HG02588 (cell line): ENCODE results near the gene RAP1A.

Experiments
- ATAC-seq: cut with Tn5 transposase; IDR thresholded peaks from one replicate; pipeline ENCODE4 v1.9.1; 2021; ENCODE audit warnings: mild to moderate bottlenecking, moderate library complexity; ENCODE audit not compliant: unreplicated experiment

Gene RAP1A

GRCh38 chr1:111707906-111708305, 88.3 kb downstream of the RAP1A start:
- ATAC-seq: no peak

GRCh38 chr1:111709986-111710385, 90.4 kb downstream of the RAP1A start:
- ATAC-seq: no peak

- ATAC-seq: no peak
Measured at GRCh38 chr1:111716333-111716732, 96.7 kb downstream of the RAP1A start.

GRCh38 chr1:111717450-111717849, 97.9 kb downstream of the RAP1A start:
- ATAC-seq: no peak

GRCh38 chr1:111719135-111719534, 99.5 kb downstream of the RAP1A start:
- no peak for ATAC-seq

GRCh38 chr1:111719674-111720132, 100.1 kb downstream of the RAP1A start:
- ATAC-seq: no peak

- no peak for ATAC-seq
Measured at GRCh38 chr1:111720274-111720976, 100.8 kb downstream of the RAP1A start.

GRCh38 chr1:111720977-111721786, 101.6 kb downstream of the RAP1A start:
- no peak for ATAC-seq

GRCh38 chr1:111723091-111723806, 103.7 kb downstream of the RAP1A start:
- no peak for ATAC-seq

- no peak for ATAC-seq
Measured at GRCh38 chr1:111723871-111724270, 104.3 kb downstream of the RAP1A start.

- no peak for ATAC-seq
Measured at GRCh38 chr1:111725192-111725591, 105.6 kb downstream of the RAP1A start.

- ATAC-seq: no peak
Measured at GRCh38 chr1:111727056-111727455, 107.5 kb downstream of the RAP1A start.

GRCh38 chr1:111729271-111729921, 109.8 kb downstream of the RAP1A start:
- no peak for ATAC-seq

- no peak for ATAC-seq
Measured at GRCh38 chr1:111729946-111730681, 110.5 kb downstream of the RAP1A start.

- ATAC-seq: no peak
Measured at GRCh38 chr1:111730706-111731105, 111.1 kb downstream of the RAP1A start.

GRCh38 chr1:111731956-111732355, 112.4 kb downstream of the RAP1A start:
- ATAC-seq: no peak

- ATAC-seq: no peak
Measured at GRCh38 chr1:111732718-111733117, 113.1 kb downstream of the RAP1A start.

- ATAC-seq: no peak
Measured at GRCh38 chr1:111733183-111733991, 113.8 kb downstream of the RAP1A start.

GRCh38 chr1:111733992-111734341, 114.4 kb downstream of the RAP1A start:
- ATAC-seq: no peak

GRCh38 chr1:111734426-111734825, 114.8 kb downstream of the RAP1A start:
- ATAC-seq: no peak
